ENCODE measurements around the gene SLC12A2.

GRCh38 chr5:128052780-128053179, 30.8 kb upstream of the SLC12A2 start:
- no peak for TF ChIP-seq EZH2 (IDR thresholded peaks at IDR 0.05; ENCODE audit: low read depth, unreplicated experiment)
- no peak for TF ChIP-seq EZH2phosphoT487 (IDR thresholded peaks at IDR 0.05; ENCODE audit: unreplicated experiment)
- no peak for TF ChIP-seq CTCF (conservative IDR thresholded peaks at IDR 0.05; ENCODE audit: low read depth in 2 of 2)
- TF ChIP-seq POLR2AphosphoS5 (IDR thresholded peaks at IDR 0.05; ENCODE audit: low read depth), result no peak
- TF ChIP-seq REST (IDR thresholded peaks at IDR 0.05; ENCODE audit: unreplicated experiment), result no peak
- TF ChIP-seq ETS1 (IDR thresholded peaks at IDR 0.05), result no peak

Data from GM23338 (cell line).